ENCODE measurements around the gene RPAP3. TPM values are rescaled to one million over a fixed set of nuclear protein-coding genes. Genes with fewer than 3 reads are reported as not detected.

The RPAP3 gene
- total and polyA plus RNA-seq, 9 donors = 15.6 to 71.3 (median 32.4) TPM

- H3K27me3 ChIP-seq = no peaks in the 10 kb centered on the region
- no peak overlapping the region for H3K4me3 ChIP-seq
- H3K4me1 ChIP-seq (ENCODE audit: insufficient read depth) = peaks cover 39% of the 10 kb centered on the region
- no peaks in the 10 kb centered on the region for H3K36me3 ChIP-seq
- H3K9me3 ChIP-seq = no peaks in the 10 kb centered on the region
- H3K27ac ChIP-seq = peak overlapping the region; percentile 60 to 84
- intact Hi-C loops (cut with DNase I) = loop anchor here (5.0 to 10.0 kb wide), 4 partner anchors 42 to 122 kb away; partner anchors contain the start of gene RAPGEF3 (in 1 of the 4)
- peak; percentile 81 to 92 (median 83) for DNase-seq
- 0 to 6% (median 1%) methylated on average over 10 of the region's 10 CpGs for WGBS, 3 donors
- TF ChIP-seq CTCF (IDR thresholded peaks at IDR 0.05) (peak; percentile 60 to 97 (median 89)), EP300 (IDR thresholded peaks at IDR 0.05) (no peak), POLR2A (IDR thresholded peaks at IDR 0.05) (no peak)
Observed at GRCh38 chr12:47715393-47715876, 9.6 kb upstream of the RPAP3 start.

GRCh38 chr12:47714826-47715386 is 9.1 kb upstream of the RPAP3 start:
- TF ChIP-seq CTCF (IDR thresholded peaks at IDR 0.05) (no peak), POLR2A (IDR thresholded peaks at IDR 0.05) (no peak), EP300 (IDR thresholded peaks at IDR 0.05) (no peak)
- 17 to 24% (median 21%) methylated on average over 5 of the region's 5 CpGs for WGBS, 3 donors
- Histone ChIP-seq H3K36me3 (no peaks in the 10 kb centered on the region), H3K9me3 (no peaks in the 10 kb centered on the region), H3K27ac (peak overlapping the region; percentile 60 to 84), H3K27me3 (no peaks in the 10 kb centered on the region), H3K4me1 (ENCODE audit: insufficient read depth) (peaks cover 39% of the 10 kb centered on the region), H3K4me3 (no peak overlapping the region)
- DNase-seq = no peak
- intact Hi-C loops (cut with DNase I) = loop anchor here (5.0 to 10.0 kb wide), 4 partner anchors 42 to 122 kb away; partner anchors contain the start of gene RAPGEF3 (in 1 of the 4)

- 90 to 97% (median 94%) methylated on average over 6 of the region's 6 CpGs for WGBS, 3 donors
- no peaks in the 10 kb centered on the region for H3K36me3 ChIP-seq
- H3K27ac ChIP-seq = peak overlapping the region in 1 of 2 donors; percentile 84
- DNase-seq = no peak
- H3K4me1 ChIP-seq (ENCODE audit: insufficient read depth) = peaks cover 27% of the 10 kb centered on the region
- TF ChIP-seq POLR2A (IDR thresholded peaks at IDR 0.05) (no peak), EP300 (IDR thresholded peaks at IDR 0.05) (no peak), CTCF (IDR thresholded peaks at IDR 0.05) (no peak)
- intact Hi-C loops (cut with DNase I) = loop anchor here in 2 of 4 donors (2.0 to 10.0 kb wide), 3 partner anchors 65 to 113 kb away; no protein-coding TSS in a partner anchor
- H3K4me3 ChIP-seq = no peak overlapping the region
- no peaks in the 10 kb centered on the region for H3K27me3 ChIP-seq
- no peaks in the 10 kb centered on the region for H3K9me3 ChIP-seq
Observed at GRCh38 chr12:47712171-47712570, 6.3 kb upstream of the RPAP3 start.

GRCh38 chr12:47711448-47711847 is 5.6 kb upstream of the RPAP3 start:
- H3K9me3 ChIP-seq = no peaks in the 10 kb centered on the region
- intact Hi-C loops (cut with DNase I) = loop anchor here in 2 of 4 donors (5.0 to 10.0 kb wide), 2 partner anchors 66 to 113 kb away; no protein-coding TSS in a partner anchor
- H3K4me3 ChIP-seq = no peak overlapping the region
- H3K27ac ChIP-seq = no peak overlapping the region
- TF ChIP-seq EP300 (IDR thresholded peaks at IDR 0.05) (no peak), CTCF (IDR thresholded peaks at IDR 0.05) (no peak), POLR2A (IDR thresholded peaks at IDR 0.05) (no peak)
- DNase-seq = no peak
- H3K4me1 ChIP-seq (ENCODE audit: insufficient read depth) = peaks cover 23% of the 10 kb centered on the region
- WGBS, 3 donors = 93 to 95% (median 94%) methylated on average over 5 of the region's 5 CpGs
- no peaks in the 10 kb centered on the region for H3K36me3 ChIP-seq
- no peaks in the 10 kb centered on the region for H3K27me3 ChIP-seq

All from ovary (tissue), 9 donors.